ENCODE data around the gene ABCB11.

DNA sequence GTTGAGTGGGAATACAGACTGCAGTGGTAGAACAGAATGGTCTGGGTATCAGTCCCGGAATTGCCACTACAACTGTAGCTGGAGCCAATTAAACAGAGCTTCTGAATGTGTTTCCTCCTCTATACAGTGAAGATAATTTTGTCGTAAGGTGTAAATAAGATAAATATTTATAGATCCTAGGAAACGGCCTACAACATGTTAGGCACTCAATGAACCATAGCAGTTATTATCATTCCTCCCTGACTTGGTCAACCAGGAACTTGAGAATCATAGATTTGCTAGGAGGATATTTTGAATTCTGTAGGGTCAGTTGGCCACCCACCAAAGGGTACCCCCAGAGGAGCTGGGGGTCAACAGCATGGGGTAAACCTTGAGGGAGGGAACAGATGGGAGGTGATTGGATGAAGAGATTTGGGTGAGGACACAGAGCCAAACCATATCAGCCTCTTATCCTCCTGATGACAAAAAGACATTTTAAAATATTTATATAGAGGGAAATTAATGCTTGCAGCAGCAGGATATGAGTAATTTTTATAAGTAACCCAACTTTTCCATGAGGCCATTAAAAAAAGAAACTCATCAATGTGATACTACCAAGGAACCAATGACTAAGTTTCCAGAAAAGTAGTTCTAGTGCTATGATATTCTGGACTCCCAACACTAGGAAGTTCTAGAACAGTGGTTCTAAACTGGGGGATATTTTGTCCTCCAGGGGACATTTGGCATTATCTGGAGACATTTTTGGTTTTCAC lies 42.3 kb upstream of the ABCB11 start:
- no peak for TF ChIP-seq EZH2phosphoT487 (IDR thresholded peaks at IDR 0.05; ENCODE audit: borderline replicate concordance, low read depth)
- no peak for TF ChIP-seq SMC3 (IDR thresholded peaks at IDR 0.05; ENCODE audit: low read depth, low read length)
- no peak for TF ChIP-seq MXI1 (IDR thresholded peaks at IDR 0.05; ENCODE audit: low read depth, low read length)
- TF ChIP-seq, protein P1, sequence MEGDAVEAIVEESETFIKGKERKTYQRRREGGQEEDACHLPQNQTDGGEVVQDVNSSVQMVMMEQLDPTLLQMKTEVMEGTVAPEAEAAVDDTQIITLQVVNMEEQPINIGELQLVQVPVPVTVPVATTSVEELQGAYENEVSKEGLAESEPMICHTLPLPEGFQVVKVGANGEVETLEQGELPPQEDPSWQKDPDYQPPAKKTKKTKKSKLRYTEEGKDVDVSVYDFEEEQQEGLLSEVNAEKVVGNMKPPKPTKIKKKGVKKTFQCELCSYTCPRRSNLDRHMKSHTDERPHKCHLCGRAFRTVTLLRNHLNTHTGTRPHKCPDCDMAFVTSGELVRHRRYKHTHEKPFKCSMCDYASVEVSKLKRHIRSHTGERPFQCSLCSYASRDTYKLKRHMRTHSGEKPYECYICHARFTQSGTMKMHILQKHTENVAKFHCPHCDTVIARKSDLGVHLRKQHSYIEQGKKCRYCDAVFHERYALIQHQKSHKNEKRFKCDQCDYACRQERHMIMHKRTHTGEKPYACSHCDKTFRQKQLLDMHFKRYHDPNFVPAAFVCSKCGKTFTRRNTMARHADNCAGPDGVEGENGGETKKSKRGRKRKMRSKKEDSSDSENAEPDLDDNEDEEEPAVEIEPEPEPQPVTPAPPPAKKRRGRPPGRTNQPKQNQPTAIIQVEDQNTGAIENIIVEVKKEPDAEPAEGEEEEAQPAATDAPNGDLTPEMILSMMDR (IDR thresholded peaks at IDR 0.05): no peak
- TF ChIP-seq, protein P2, sequence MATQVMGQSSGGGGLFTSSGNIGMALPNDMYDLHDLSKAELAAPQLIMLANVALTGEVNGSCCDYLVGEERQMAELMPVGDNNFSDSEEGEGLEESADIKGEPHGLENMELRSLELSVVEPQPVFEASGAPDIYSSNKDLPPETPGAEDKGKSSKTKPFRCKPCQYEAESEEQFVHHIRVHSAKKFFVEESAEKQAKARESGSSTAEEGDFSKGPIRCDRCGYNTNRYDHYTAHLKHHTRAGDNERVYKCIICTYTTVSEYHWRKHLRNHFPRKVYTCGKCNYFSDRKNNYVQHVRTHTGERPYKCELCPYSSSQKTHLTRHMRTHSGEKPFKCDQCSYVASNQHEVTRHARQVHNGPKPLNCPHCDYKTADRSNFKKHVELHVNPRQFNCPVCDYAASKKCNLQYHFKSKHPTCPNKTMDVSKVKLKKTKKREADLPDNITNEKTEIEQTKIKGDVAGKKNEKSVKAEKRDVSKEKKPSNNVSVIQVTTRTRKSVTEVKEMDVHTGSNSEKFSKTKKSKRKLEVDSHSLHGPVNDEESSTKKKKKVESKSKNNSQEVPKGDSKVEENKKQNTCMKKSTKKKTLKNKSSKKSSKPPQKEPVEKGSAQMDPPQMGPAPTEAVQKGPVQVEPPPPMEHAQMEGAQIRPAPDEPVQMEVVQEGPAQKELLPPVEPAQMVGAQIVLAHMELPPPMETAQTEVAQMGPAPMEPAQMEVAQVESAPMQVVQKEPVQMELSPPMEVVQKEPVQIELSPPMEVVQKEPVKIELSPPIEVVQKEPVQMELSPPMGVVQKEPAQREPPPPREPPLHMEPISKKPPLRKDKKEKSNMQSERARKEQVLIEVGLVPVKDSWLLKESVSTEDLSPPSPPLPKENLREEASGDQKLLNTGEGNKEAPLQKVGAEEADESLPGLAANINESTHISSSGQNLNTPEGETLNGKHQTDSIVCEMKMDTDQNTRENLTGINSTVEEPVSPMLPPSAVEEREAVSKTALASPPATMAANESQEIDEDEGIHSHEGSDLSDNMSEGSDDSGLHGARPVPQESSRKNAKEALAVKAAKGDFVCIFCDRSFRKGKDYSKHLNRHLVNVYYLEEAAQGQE (IDR thresholded peaks at IDR 0.05; ENCODE audit: low read depth, low read length): no peak
- TF ChIP-seq POLR2AphosphoS5 (IDR thresholded peaks at IDR 0.05; ENCODE audit: low read depth, low read length): no peak
- TF ChIP-seq GABPA (IDR thresholded peaks at IDR 0.05; ENCODE audit: low read depth): no peak
- TF ChIP-seq, protein P3, sequence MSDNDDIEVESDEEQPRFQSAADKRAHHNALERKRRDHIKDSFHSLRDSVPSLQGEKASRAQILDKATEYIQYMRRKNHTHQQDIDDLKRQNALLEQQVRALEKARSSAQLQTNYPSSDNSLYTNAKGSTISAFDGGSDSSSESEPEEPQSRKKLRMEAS (IDR thresholded peaks at IDR 0.05; ENCODE audit: low read depth): no peak
- no peak for TF ChIP-seq RCOR1 (IDR thresholded peaks at IDR 0.05; ENCODE audit: low read length)
- TF ChIP-seq RFX5 (IDR thresholded peaks at IDR 0.05; ENCODE audit: low read length): no peak
- no peak for TF ChIP-seq NRF1 (IDR thresholded peaks at IDR 0.05; ENCODE audit: low read depth, low read length)
- TF ChIP-seq EP300 (IDR thresholded peaks at IDR 0.05; ENCODE audit: borderline replicate concordance in 1 of 2, low read depth in 1 of 2, low read length in 1 of 2): no peak
- no peak for TF ChIP-seq ELF1 (IDR thresholded peaks at IDR 0.05)

All from SK-N-SH (cell line).